Kidney epithelial cell (primary cell): ENCODE data around the gene CAPN15. TPM values are rescaled to one million over a fixed set of nuclear protein-coding genes. Genes with fewer than 3 reads are reported as not detected.

Source experiments
- DNase-seq: peaks from one replicate; pipeline ENCODE4 v3.0.0-alpha.2; 2010; ENCODE audit warnings: low read depth
- H3K27me3 ChIP-seq: 2 replicates; pipeline ENCODE4 v1.6.0; 2011; ENCODE audit warnings: low read length; ENCODE audit not compliant: control insufficient read depth, insufficient read depth
- H3K36me3 ChIP-seq: 2 replicates; pipeline ENCODE4 v1.5.1; 2011; ENCODE audit warnings: low read length; ENCODE audit not compliant: control insufficient read depth, insufficient read depth
- H3K4me3 ChIP-seq: 2 replicates; pipeline ENCODE4 v1.5.1; 2011; ENCODE audit warnings: low read depth, mild to moderate bottlenecking, control low read depth, low read length
- CTCF ChIP-seq: IDR thresholded peaks from 2 replicates; pipeline ENCODE4 v1.5.1; 2011; ENCODE audit warnings: mild to moderate bottlenecking, moderate library complexity, low read length, control low read depth, inconsistent platforms; ENCODE audit not compliant: insufficient read depth, poor library complexity, severe bottlenecking
- total RNA-seq: library from RNA; depleted of rRNA; stranded (reverse); fragments of >200 nt; gene quantifications from 2 replicates; pipeline ENCODE4 v1.2.3, GENCODE V29; 2015

CAPN15 gene
- total RNA-seq, 1 donor from 2014 or later, result 47.1 TPM

DNA sequence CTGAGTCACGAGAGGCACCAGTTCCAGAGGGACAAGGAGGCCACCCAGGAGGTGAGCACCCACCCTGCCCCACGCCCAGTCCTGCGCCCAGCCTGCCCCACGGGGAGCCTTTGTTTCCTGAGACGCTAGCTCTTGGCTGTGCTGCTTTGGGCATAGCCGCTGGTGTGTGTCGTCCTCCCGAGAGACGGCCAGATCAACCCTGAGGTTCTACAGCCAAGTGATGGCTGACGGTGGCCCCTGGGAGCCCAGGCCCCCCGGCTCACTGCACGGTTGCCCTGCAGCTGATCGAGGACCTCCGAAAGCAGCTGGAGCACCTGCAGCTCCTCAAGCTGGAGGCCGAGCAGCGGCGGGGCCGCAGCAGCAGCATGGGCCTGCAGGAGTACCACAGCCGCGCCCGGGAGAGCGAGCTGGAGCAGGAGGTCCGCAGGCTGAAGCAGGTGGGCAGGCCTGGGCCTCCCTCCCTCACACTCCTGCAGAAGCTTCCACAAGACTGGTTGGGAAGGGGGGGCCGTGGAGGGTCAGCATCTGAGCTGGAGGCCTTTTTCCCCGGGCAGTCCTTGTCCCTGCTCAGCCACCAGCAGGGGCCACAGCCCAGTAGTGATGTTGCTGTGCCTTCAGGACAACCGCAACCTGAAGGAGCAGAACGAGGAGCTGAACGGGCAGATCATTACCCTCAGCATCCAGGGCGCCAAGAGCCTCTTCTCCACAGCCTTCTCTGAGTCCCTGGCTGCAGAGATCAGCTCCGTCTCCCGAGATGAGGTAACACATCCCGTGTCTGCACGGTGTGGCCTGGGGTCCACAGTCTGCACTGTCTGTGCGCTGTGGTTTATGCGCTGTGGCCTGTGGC, 7.4 kb upstream of the CAPN15 start:
- Histone ChIP-seq H3K36me3 (no peaks in the 10 kb centered on the region), H3K27me3 (no peaks in the 10 kb centered on the region), H3K4me3 (no peak overlapping the region)
- TF ChIP-seq CTCF, result no peak
- DNase-seq, result no peak

GRCh38 chr16:520847-521246, 6.7 kb upstream of the CAPN15 start:
- no peak for TF ChIP-seq CTCF
- H3K36me3 ChIP-seq, result no peaks in the 10 kb centered on the region

DNA sequence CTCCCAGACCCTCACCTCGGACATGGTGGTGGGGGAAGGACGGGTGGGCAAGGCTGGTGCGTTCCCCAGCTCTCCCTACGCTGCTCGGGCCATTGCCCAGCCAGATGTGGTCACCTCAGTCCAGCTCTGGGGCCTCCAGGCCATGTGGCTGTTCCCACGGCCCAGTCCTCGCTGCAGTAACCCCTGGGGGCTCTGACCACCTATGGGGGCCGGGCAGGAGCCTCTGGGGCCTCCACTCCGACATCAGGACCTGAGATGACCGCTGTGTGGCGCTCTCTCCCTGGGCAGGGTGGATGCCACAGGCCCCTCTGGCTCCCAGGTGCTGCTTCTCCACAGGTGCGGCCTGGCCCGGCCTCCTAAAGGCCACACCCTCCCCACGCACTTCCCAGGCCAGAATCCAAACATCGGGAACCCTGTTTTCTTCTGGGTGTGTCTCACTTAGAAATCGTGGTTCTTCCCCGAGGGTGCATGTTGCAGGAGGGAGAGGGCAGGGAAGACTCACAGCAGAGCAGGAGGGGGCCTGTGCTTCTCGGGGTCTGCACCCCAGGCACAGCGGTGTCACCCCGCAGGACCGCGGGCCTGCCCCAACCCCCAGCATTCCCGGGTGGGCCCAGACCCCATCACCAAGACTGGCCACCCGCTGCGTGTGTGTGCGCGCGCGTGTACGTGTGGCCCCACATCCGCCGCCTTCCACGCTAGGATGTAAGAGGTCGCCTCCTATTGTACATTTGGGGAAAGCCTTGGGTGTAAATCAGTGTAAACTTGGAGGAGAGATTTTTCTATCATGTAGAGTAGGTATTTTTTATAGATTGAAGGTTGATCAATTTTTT, 5.9 kb upstream of the CAPN15 start:
- Histone ChIP-seq H3K27me3 (no peaks in the 10 kb centered on the region), H3K36me3 (no peaks in the 10 kb centered on the region), H3K4me3 (no peak overlapping the region)
- TF ChIP-seq CTCF, result peak; percentile 11
- DNase-seq, result no peak

More at GRCh38 chr16:520847-521246, 6.7 kb upstream of the CAPN15 start:
- no peak overlapping the region for H3K4me3 ChIP-seq
- H3K27me3 ChIP-seq, result no peaks in the 10 kb centered on the region
- no peak for DNase-seq

- TF ChIP-seq CTCF, result no peak
These were observed 5.0 kb upstream of the CAPN15 start for GRCh38 chr16:522320-523096.

DNA sequence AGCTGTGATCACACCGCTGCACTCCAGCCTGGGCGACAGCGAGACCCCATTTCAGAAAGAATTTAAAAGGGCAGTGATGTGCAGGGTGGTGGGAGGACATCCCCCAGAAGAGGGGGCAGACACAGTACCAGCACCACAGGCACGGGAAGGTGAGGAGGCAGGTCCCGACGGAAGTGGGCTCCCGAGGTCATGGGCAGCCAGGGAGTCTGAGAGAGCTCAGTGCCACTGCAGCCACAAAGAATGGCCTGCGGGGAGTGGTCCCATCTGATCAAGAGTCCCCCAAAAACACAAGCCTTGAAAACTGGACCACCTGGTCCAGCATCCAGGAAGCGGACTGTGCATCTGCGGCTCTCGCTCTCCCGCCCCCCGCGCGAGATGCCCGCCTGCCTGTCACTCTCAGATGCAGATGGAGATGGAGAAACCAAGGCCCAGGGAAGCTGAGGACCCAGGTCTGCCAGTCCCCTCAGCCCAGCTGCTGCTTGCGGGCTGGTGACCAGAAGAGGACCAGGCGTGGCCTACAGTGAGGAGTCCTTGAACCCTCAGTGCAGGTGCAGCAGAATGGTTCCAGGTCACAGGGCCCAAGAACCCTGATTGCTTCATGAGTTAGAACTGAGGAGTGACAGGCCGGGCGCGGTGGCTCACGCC, 4.3 kb upstream of the CAPN15 start:
- Histone ChIP-seq H3K4me3 (no peak overlapping the region), H3K27me3 (no peaks in the 10 kb centered on the region), H3K36me3 (no peaks in the 10 kb centered on the region)
- TF ChIP-seq CTCF, result no peak
- DNase-seq, result no peak

More at GRCh38 chr16:522320-523096, 5.0 kb upstream of the CAPN15 start:
- DNase-seq, result no peak
- Histone ChIP-seq H3K27me3 (no peaks in the 10 kb centered on the region), H3K4me3 (no peak overlapping the region), H3K36me3 (no peaks in the 10 kb centered on the region)
